PFSK-1 (cell line): ENCODE results near the gene NEURL1B.

Experiments used
- FOXP2 ChIP-seq: optimal IDR thresholded peaks from 2 replicates; pipeline ENCODE3; 2011; ENCODE audit warnings: borderline replicate concordance, control low read depth, inconsistent platforms; ENCODE audit not compliant: insufficient read depth; ENCODE audit errors: extremely low read length, extremely low read depth
- POLR2AphosphoS5 ChIP-seq: IDR thresholded peaks from 2 replicates; pipeline ENCODE4 v1.6.1; 2012; ENCODE audit warnings: low read depth, mild to moderate bottlenecking, control low read depth, low read length, moderate library complexity
- SIN3A ChIP-seq: IDR thresholded peaks from 2 replicates; pipeline ENCODE4 v1.6.1; 2012; ENCODE audit warnings: mild to moderate bottlenecking, low read length, moderate library complexity, borderline replicate concordance; ENCODE audit not compliant: insufficient read depth
- TF ChIP-seq, protein P1 (sequence below), 2 experiments: IDR thresholded peaks; 2 replicates each; pipeline versions ENCODE4 v1.6.1 to v1.8.0; 2011 to 2012; ENCODE audit warnings: low read depth in 2 of 2, low read length in 2 of 2, control low read depth in 1 of 2, inconsistent platforms in 1 of 2, mild to moderate bottlenecking in 1 of 2, moderate library complexity in 1 of 2; ENCODE audit not compliant: insufficient read depth in 1 of 2

DNA sequence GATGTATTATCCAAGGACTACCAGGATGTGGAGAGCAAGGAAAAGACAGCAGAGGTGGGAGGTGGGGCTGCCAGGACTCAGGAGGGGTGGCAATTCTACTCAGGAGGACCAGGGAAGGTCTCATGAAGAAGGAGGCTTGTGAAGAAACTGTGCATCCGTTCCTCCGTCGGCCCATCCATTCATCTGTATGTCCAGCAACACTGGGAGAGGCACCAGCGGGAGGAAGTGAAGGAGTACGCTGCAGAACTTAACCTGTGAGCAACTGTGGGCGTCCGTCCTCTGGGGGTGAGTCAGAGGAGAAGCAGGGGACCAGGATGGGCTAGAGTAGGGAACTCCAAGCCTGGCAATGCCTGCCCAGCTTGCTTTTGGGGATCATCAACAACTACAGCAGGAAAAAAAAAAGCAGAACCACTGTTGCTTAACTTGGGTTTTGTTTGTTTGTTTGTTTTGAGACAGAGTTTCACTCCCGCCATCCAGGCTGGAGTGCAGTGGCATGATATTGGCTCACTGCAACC lies 47.3 kb upstream of the NEURL1B start:
- no peak for TF ChIP-seq POLR2AphosphoS5
- TF ChIP-seq SIN3A, result no peak
- no peak for TF ChIP-seq FOXP2
- TF ChIP-seq, protein P1, sequence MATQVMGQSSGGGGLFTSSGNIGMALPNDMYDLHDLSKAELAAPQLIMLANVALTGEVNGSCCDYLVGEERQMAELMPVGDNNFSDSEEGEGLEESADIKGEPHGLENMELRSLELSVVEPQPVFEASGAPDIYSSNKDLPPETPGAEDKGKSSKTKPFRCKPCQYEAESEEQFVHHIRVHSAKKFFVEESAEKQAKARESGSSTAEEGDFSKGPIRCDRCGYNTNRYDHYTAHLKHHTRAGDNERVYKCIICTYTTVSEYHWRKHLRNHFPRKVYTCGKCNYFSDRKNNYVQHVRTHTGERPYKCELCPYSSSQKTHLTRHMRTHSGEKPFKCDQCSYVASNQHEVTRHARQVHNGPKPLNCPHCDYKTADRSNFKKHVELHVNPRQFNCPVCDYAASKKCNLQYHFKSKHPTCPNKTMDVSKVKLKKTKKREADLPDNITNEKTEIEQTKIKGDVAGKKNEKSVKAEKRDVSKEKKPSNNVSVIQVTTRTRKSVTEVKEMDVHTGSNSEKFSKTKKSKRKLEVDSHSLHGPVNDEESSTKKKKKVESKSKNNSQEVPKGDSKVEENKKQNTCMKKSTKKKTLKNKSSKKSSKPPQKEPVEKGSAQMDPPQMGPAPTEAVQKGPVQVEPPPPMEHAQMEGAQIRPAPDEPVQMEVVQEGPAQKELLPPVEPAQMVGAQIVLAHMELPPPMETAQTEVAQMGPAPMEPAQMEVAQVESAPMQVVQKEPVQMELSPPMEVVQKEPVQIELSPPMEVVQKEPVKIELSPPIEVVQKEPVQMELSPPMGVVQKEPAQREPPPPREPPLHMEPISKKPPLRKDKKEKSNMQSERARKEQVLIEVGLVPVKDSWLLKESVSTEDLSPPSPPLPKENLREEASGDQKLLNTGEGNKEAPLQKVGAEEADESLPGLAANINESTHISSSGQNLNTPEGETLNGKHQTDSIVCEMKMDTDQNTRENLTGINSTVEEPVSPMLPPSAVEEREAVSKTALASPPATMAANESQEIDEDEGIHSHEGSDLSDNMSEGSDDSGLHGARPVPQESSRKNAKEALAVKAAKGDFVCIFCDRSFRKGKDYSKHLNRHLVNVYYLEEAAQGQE (IDR thresholded peaks at IDR 0.05; ENCODE audit: insufficient read depth in 1 of 2, low read depth in 2 of 2, low read length in 2 of 2), result no peak
